Diencephalon (tissue), 1 donor: ENCODE measurements around the gene TP53TG3B. TPM values are rescaled to one million over a fixed set of nuclear protein-coding genes. Genes with fewer than 3 reads are reported as not detected.

Source experiments
- small RNA-seq: library from RNA; depleted of rRNA; stranded (forward); fragments of <200 nt; gene quantifications from one replicate; pipeline ENCODE3, GENCODE V24; 2014
- total RNA-seq: library from RNA; depleted of rRNA; stranded (reverse); fragments of >200 nt; gene quantifications from one replicate; pipeline ENCODE4 v1.2.3, GENCODE V29; 2014

Gene TP53TG3B
- not detected for total RNA-seq

GRCh38 chr16:33360541-33360940 is at the start of gene TP53TG3B:
Gene TP53TG3B (plus strand): TSS chr16:33360841. CDS start chr16:33360909, 68 bp downstream.

Small RNA genes lying within 50 kb of the gene (small RNA-seq; reads per million reads assigned to genes)
- not detected for gene AC141257.3
- not detected for gene AC141257.4

Other genes with a start within 250 kb of the TP53TG3B start
- gene TP53TG3C, start 166.6 kb upstream of the TP53TG3B start, total RNA-seq, result not detected
- not detected for gene TP53TG3E, start 56.5 kb upstream of the TP53TG3B start, total RNA-seq
- not detected for gene TP53TG3F, start 98.8 kb downstream of the TP53TG3B start, total RNA-seq